GM23338 (cell line): ENCODE measurements around the gene DUSP1. TPM values are rescaled to one million over a fixed set of nuclear protein-coding genes. Genes with fewer than 3 reads are reported as not detected.

ENCODE experiments used
- ATAC-seq: fragments of 200-7000 bp; cut with Tn5 transposase; 3 replicates; pipeline ENCODE4 v1.9.1; 2020
- DNase-seq: peaks from one replicate; pipeline ENCODE4 v3.0.0-alpha.2; 2015; ENCODE audit warnings: low spot score
- H2AFZ ChIP-seq: fragments of 200-600 bp; sonication (generic); 2 replicates; pipeline ENCODE4 v1.8.0; 2016; ENCODE audit warnings: antibody characterized with exemption, mild to moderate bottlenecking, moderate library complexity
- H3F3A ChIP-seq: fragments of 200-600 bp; sonication (generic); replicated peaks from 2 replicates; pipeline ENCODE4 v1.8.0; 2017; ENCODE audit warnings: antibody characterized with exemption, mixed run types, low read depth
- H3K27ac ChIP-seq: fragments of 200-600 bp; sonication (generic); 2 replicates; pipeline ENCODE4 v1.6.1; 2016; ENCODE audit warnings: low read depth
- H3K27me3 ChIP-seq: fragments of 200-600 bp; sonication (generic); 2 replicates; pipeline ENCODE4 v1.8.0; 2016; ENCODE audit warnings: mild to moderate bottlenecking, mixed run types, moderate library complexity; ENCODE audit not compliant: insufficient read depth
- H3K36me3 ChIP-seq: fragments of 200-600 bp; sonication (generic); 2 replicates; pipeline ENCODE4 v1.8.0; 2016; ENCODE audit warnings: mild to moderate bottlenecking; ENCODE audit not compliant: insufficient read depth
- H3K4me1 ChIP-seq: fragments of 200-600 bp; sonication (generic); 2 replicates; pipeline ENCODE4 v1.8.0; 2016; ENCODE audit warnings: mild to moderate bottlenecking, moderate library complexity; ENCODE audit not compliant: insufficient read depth
- H3K4me2 ChIP-seq: fragments of 200-600 bp; sonication (generic); 2 replicates; pipeline ENCODE4 v1.7.1; 2017; ENCODE audit warnings: mixed run types
- H3K4me3 ChIP-seq: fragments of 200-600 bp; sonication (generic); 2 replicates; pipeline ENCODE4 v1.6.1; 2016; ENCODE audit warnings: mixed run types
- H3K79me2 ChIP-seq: fragments of 200-600 bp; sonication (generic); replicated peaks from 2 replicates; pipeline ENCODE4 v1.8.0; 2017; ENCODE audit warnings: mild to moderate bottlenecking; ENCODE audit not compliant: insufficient read depth
- H3K9me2 ChIP-seq: fragments of 200-600 bp; sonication (generic); 2 replicates; pipeline ENCODE4 v1.8.0; 2017; ENCODE audit not compliant: insufficient read depth
- H4K20me1 ChIP-seq: fragments of 200-600 bp; sonication (generic); replicated peaks from 2 replicates; pipeline ENCODE4 v1.8.0; 2017; ENCODE audit warnings: mild to moderate bottlenecking; ENCODE audit not compliant: insufficient read depth
- H3K27ac Mint-ChIP-seq: 2 replicates; pipeline ENCODE4 v1.8.0; 2020; ENCODE audit warnings: inconsistent platforms, mild to moderate bottlenecking, moderate library complexity, mixed read lengths
- H3K27me3 Mint-ChIP-seq: 3 replicates; pipeline ENCODE4 v1.8.0; 2022; ENCODE audit warnings: low read depth, mild to moderate bottlenecking, moderate library complexity, mixed read lengths, inconsistent platforms; ENCODE audit not compliant: insufficient read depth, poor library complexity
- H3K36me3 Mint-ChIP-seq: 3 replicates; pipeline ENCODE4 v1.8.0; 2021; ENCODE audit warnings: low read depth, mild to moderate bottlenecking, inconsistent platforms, moderate library complexity, mixed read lengths
- H3K4me1 Mint-ChIP-seq: 3 replicates; pipeline ENCODE4 v1.8.0; 2020; ENCODE audit warnings: mild to moderate bottlenecking, inconsistent platforms, mixed read lengths
- H3K4me3 Mint-ChIP-seq: 3 replicates; pipeline ENCODE4 v1.8.0; 2021; ENCODE audit warnings: moderate library complexity, mild to moderate bottlenecking, inconsistent platforms, mixed read lengths
- H3K9me3 Mint-ChIP-seq: 3 replicates; pipeline ENCODE4 v1.8.0; 2020; ENCODE audit warnings: moderate library complexity, mild to moderate bottlenecking, inconsistent platforms, mixed read lengths
- CREB1 ChIP-seq: fragments of 250-450 bp; sonication (Bioruptor Pico); IDR thresholded peaks from 2 replicates; pipeline ENCODE4 v1.5.0; 2020; ENCODE audit warnings: low read depth, mild to moderate bottlenecking, moderate library complexity
- EZH2 ChIP-seq: fragments of 200-600 bp; sonication (generic); IDR thresholded peaks from one replicate; pipeline ENCODE4 v1.8.0; 2017; ENCODE audit warnings: antibody characterized with exemption, mild to moderate bottlenecking, low read depth; ENCODE audit not compliant: unreplicated experiment
- EZH2phosphoT487 ChIP-seq: fragments of 200-600 bp; sonication (generic); IDR thresholded peaks from one replicate; pipeline ENCODE4 v1.8.1; 2018; ENCODE audit warnings: antibody characterized with exemption; ENCODE audit not compliant: unreplicated experiment
- JUNB ChIP-seq: IDR thresholded peaks from one replicate; pipeline ENCODE4 v1.6.1; 2016; ENCODE audit warnings: antibody characterized with exemption; ENCODE audit not compliant: unreplicated experiment
- POLR2AphosphoS5 ChIP-seq: IDR thresholded peaks from 2 replicates; pipeline ENCODE4 v1.6.1; 2016; ENCODE audit warnings: antibody characterized with exemption, low read depth
- STAT1 ChIP-seq: IDR thresholded peaks from one replicate; pipeline ENCODE4 v1.6.1; 2016; ENCODE audit warnings: antibody characterized with exemption; ENCODE audit not compliant: unreplicated experiment
- ZNF114 ChIP-seq: fragments of 250-450 bp; sonication (Bioruptor Pico); IDR thresholded peaks from 2 replicates; pipeline ENCODE4 v1.5.0; 2020; ENCODE audit warnings: mild to moderate bottlenecking, moderate library complexity
- polyA plus RNA-seq: library from polyadenylated mRNA; unstranded; fragments of >200 nt; fragmentation: Nextera tagmentation; extraction: Ambion mirVana; gene quantifications from 2 replicates; pipeline ENCODE4 v1.2.1, GENCODE V29; 2016
- small RNA-seq: library from RNA; depleted of rRNA; stranded (forward); fragments of <200 nt; gene quantifications from one replicate; pipeline ENCODE3, GENCODE V24; 2014; ENCODE audit warnings: low replicate concordance
- total RNA-seq: library from RNA; depleted of rRNA; stranded (reverse); fragments of >200 nt; shearing (Covaris generic); gene quantifications from 2 replicates; pipeline ENCODE4 v1.2.3, GENCODE V29; 2014; rRNA removed
- TF ChIP-seq, protein P1 (sequence below): IDR thresholded peaks from one replicate; pipeline ENCODE4 v1.6.1; 2018; ENCODE audit warnings: antibody characterized with exemption; ENCODE audit not compliant: unreplicated experiment
- TF ChIP-seq, protein P2 (sequence below), 2 experiments: fragments of 200-600 bp in 1 of 2; sonication (generic) in 1 of 2; conservative IDR thresholded peaks; 2 replicates each; pipeline versions ENCODE4 v1.5.1 to v1.6.1; 2016 to 2017; ENCODE audit warnings: antibody characterized with exemption in 2 of 2, low read depth in 2 of 2, mild to moderate bottlenecking in 2 of 2, moderate library complexity in 1 of 2

The DUSP1 gene
- total and polyA plus RNA-seq, 2 experiments from 2014 or later = 9.7 to 17.2 TPM

DNA sequence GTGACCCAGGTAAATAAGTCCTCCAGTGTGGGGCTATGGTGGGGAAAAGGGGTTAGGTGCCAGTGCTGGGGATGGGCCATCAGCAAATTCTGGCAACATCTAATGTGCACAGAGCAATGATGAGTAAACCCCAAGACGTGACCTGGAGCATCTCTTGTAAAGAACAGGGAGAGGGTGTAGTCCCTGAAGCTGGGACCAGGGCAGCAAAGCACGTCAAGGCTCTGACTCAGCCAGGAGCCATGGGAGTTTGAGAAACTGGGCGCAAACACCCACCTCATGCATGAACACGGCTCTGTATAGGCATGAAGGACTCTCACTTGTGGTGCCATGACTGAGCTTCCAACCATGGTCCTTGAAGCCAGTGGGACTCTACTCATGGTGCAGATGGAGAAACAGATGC, 51.8 kb downstream of the DUSP1 start:
- no peaks in the 10 kb centered on the region for H3K79me2 ChIP-seq
- H3K27ac Mint-ChIP-seq = no peak overlapping the region
- H3K36me3 Mint-ChIP-seq = no peaks in the 10 kb centered on the region
- H2AFZ ChIP-seq = no peak overlapping the region
- H3K27me3 ChIP-seq = peaks cover 12% of the 10 kb centered on the region; the same call in 1 of the 2 replicates
- peaks cover 2% of the 10 kb centered on the region; the same call in 1 of the 3 replicates for H3K4me1 Mint-ChIP-seq
- H4K20me1 ChIP-seq = no peaks in the 10 kb centered on the region; the same call in 1 of the 2 replicates
- peaks cover 4% of the 10 kb centered on the region; the same call in 1 of the 2 replicates for H3K4me1 ChIP-seq
- H3K4me3 ChIP-seq = no peak overlapping the region
- H3K27ac ChIP-seq = no peak overlapping the region
- no peaks in the 10 kb centered on the region; the same call in 2 of the 3 replicates for H3K9me3 Mint-ChIP-seq
- DNase-seq = no peak
- no peak overlapping the region for H3K4me3 Mint-ChIP-seq
- TF ChIP-seq STAT1 (no peak), ZNF114 (no peak), POLR2AphosphoS5 (no peak), EZH2phosphoT487 (no peak), JUNB (no peak), CREB1 (CRISPR knock-in tag) (no peak)
- TF ChIP-seq, protein P1, sequence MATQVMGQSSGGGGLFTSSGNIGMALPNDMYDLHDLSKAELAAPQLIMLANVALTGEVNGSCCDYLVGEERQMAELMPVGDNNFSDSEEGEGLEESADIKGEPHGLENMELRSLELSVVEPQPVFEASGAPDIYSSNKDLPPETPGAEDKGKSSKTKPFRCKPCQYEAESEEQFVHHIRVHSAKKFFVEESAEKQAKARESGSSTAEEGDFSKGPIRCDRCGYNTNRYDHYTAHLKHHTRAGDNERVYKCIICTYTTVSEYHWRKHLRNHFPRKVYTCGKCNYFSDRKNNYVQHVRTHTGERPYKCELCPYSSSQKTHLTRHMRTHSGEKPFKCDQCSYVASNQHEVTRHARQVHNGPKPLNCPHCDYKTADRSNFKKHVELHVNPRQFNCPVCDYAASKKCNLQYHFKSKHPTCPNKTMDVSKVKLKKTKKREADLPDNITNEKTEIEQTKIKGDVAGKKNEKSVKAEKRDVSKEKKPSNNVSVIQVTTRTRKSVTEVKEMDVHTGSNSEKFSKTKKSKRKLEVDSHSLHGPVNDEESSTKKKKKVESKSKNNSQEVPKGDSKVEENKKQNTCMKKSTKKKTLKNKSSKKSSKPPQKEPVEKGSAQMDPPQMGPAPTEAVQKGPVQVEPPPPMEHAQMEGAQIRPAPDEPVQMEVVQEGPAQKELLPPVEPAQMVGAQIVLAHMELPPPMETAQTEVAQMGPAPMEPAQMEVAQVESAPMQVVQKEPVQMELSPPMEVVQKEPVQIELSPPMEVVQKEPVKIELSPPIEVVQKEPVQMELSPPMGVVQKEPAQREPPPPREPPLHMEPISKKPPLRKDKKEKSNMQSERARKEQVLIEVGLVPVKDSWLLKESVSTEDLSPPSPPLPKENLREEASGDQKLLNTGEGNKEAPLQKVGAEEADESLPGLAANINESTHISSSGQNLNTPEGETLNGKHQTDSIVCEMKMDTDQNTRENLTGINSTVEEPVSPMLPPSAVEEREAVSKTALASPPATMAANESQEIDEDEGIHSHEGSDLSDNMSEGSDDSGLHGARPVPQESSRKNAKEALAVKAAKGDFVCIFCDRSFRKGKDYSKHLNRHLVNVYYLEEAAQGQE = no peak
- H3K27me3 Mint-ChIP-seq = peaks cover 14% of the 10 kb centered on the region
- H3K9me2 ChIP-seq = 0 out of 2 replicates have a peak, but pooled peaks cover 6% of the 10 kb centered on the region
- H3K36me3 ChIP-seq = no peaks in the 10 kb centered on the region
- H3K4me2 ChIP-seq = no peak overlapping the region
- H3F3A ChIP-seq = no peaks in the 10 kb centered on the region
- no peak for ATAC-seq

DNA sequence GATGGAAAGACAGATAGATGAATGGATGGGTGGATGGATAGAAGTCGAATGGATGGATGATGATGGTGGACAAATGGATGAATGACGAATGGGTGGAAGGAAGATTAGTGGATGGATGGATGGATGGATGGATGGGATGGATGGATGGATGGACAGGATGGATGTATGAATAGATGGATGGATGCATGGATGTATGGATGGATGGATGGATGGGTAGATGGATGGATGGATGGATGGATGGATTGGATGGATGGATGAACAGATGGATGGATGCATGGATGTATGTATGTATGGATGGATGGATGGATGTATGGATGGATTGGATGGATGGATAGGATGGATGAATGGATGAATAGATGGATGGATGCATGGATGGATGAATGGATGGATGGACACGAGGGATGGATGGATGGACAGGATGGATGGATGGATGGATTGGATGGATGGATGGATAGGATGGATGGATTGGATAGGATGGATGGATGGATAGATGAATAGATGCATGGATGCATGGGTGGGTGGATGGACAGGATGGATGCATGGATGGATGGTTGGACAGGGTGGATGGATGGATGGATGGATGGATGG, 52.4 kb downstream of the DUSP1 start:
- Mint-ChIP-seq H3K4me3 (no peak overlapping the region), H3K27me3 (peaks cover 14% of the 10 kb centered on the region), H3K4me1 (peaks cover 2% of the 10 kb centered on the region; the same call in 1 of the 3 replicates), H3K36me3 (no peaks in the 10 kb centered on the region), H3K27ac (no peak overlapping the region), H3K9me3 (no peaks in the 10 kb centered on the region; the same call in 2 of the 3 replicates)
- no peak for TF ChIP-seq EZH2
- TF ChIP-seq ZNF114 = no peak
- TF ChIP-seq, protein P2, sequence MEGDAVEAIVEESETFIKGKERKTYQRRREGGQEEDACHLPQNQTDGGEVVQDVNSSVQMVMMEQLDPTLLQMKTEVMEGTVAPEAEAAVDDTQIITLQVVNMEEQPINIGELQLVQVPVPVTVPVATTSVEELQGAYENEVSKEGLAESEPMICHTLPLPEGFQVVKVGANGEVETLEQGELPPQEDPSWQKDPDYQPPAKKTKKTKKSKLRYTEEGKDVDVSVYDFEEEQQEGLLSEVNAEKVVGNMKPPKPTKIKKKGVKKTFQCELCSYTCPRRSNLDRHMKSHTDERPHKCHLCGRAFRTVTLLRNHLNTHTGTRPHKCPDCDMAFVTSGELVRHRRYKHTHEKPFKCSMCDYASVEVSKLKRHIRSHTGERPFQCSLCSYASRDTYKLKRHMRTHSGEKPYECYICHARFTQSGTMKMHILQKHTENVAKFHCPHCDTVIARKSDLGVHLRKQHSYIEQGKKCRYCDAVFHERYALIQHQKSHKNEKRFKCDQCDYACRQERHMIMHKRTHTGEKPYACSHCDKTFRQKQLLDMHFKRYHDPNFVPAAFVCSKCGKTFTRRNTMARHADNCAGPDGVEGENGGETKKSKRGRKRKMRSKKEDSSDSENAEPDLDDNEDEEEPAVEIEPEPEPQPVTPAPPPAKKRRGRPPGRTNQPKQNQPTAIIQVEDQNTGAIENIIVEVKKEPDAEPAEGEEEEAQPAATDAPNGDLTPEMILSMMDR (conservative IDR thresholded peaks at IDR 0.05; ENCODE audit: low read depth in 2 of 2) = no peak
- DNase-seq (no peak), ATAC-seq (no peak)
- Histone ChIP-seq H4K20me1 (no peaks in the 10 kb centered on the region; the same call in 1 of the 2 replicates), H3K4me2 (no peak overlapping the region), H3K4me3 (no peak overlapping the region), H3K27ac (no peak overlapping the region), H3K36me3 (no peaks in the 10 kb centered on the region), H3K79me2 (no peaks in the 10 kb centered on the region), H3K9me2 (0 out of 2 replicates have a peak, but pooled peaks cover 6% of the 10 kb centered on the region), H3K4me1 (peaks cover 4% of the 10 kb centered on the region; the same call in 1 of the 2 replicates), H3K27me3 (peaks cover 12% of the 10 kb centered on the region; the same call in 1 of the 2 replicates), H2AFZ (no peak overlapping the region), H3F3A (no peaks in the 10 kb centered on the region)

Small RNA genes lying within 50 kb of the gene (small RNA-seq; reads per million reads assigned to genes)
- gene AC022217.4 = not detected
- gene RF00019 = not detected

Other genes with a start within 250 kb of the DUSP1 start
- gene NEURL1B, start 129.9 kb downstream of the DUSP1 start, total RNA-seq = 11.4 and 13.3 TPM in 2 replicates
- gene NEURL1B, start 129.9 kb downstream of the DUSP1 start, polyA plus RNA-seq = 1.9 and 2.1 TPM in 2 replicates
- 92.2 and 99.9 TPM in 2 replicates for gene ERGIC1, start 63.1 kb upstream of the DUSP1 start, total RNA-seq
- gene ERGIC1, start 63.1 kb upstream of the DUSP1 start, polyA plus RNA-seq = 21.2 and 25.2 TPM in 2 replicates
- 30.9 and 69.2 TPM in 2 replicates for gene RPL26L1, start 188.2 kb upstream of the DUSP1 start, total RNA-seq
- gene RPL26L1, start 188.2 kb upstream of the DUSP1 start, polyA plus RNA-seq = 148 and 160 TPM in 2 replicates
- 75.0 and 75.9 TPM in 2 replicates for gene ATP6V0E1, start 212.6 kb upstream of the DUSP1 start, total RNA-seq
- 217 and 250 TPM in 2 replicates for gene ATP6V0E1, start 212.6 kb upstream of the DUSP1 start, polyA plus RNA-seq